COLO668 (cell line): ENCODE results near the gene TOP1.

Source experiments
- DNase-seq: peaks from one replicate; lab custom pipeline; 2025; ENCODE audit not compliant: unreplicated experiment; lab: John Stamatoyannopoulos, UW

Gene TOP1

DNA sequence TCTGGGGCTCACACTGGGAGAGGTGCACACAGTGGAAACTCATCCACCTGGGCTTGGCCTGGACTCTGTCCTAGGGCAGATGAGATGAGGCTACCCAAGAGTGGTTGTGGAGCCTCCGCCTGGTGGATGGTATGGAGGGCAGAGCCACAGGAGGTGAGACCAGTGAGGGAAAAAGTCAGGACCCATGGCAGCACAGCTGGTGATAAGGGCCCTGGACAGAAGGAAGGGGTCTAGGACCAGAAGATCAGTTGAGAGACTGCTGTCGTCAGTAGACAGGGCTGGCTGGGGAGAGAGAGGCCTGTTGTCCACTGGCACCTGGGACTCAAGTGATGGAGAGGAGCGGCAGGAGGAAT lies 138.5 kb downstream of the TOP1 start:
- no peak for DNase-seq

DNA sequence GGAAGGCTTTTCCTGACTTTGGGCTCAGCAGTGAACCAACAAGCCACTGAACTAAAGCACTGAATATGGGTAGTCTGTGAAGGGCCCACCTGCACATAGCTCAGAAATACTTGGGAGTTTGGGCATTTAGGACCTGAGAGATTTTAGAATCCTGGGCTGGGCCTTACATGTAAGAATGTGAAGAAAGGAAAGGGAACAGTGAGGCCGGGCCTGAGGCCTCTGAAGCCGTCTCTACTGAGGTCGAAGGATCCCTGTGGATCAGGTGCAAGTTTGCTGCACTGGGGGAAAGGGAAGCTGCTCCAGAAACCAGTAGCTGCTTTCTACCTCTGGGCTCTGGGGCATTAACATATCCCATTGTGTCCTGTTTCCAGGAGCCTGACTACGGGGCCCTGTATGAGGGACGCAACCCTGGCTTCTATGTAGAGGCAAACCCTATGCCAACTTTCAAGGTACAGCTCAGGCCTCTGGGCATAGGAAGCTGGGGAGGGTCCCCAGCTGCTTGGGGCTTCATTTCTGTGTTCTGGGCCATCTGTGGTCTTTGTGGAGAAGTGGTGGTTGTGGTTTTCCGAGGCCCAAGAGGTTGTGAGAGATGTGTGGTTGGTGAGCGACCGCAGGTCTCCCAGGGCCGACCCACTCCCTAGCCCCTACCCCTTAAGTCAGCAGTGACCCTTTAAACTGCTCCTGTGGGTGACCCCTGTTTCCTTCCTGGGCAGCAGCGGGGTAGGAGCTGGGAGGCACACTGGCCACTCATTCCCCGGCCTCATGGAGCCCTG lies 139.0 kb downstream of the TOP1 start:
- DNase-seq, result no peak

DNA sequence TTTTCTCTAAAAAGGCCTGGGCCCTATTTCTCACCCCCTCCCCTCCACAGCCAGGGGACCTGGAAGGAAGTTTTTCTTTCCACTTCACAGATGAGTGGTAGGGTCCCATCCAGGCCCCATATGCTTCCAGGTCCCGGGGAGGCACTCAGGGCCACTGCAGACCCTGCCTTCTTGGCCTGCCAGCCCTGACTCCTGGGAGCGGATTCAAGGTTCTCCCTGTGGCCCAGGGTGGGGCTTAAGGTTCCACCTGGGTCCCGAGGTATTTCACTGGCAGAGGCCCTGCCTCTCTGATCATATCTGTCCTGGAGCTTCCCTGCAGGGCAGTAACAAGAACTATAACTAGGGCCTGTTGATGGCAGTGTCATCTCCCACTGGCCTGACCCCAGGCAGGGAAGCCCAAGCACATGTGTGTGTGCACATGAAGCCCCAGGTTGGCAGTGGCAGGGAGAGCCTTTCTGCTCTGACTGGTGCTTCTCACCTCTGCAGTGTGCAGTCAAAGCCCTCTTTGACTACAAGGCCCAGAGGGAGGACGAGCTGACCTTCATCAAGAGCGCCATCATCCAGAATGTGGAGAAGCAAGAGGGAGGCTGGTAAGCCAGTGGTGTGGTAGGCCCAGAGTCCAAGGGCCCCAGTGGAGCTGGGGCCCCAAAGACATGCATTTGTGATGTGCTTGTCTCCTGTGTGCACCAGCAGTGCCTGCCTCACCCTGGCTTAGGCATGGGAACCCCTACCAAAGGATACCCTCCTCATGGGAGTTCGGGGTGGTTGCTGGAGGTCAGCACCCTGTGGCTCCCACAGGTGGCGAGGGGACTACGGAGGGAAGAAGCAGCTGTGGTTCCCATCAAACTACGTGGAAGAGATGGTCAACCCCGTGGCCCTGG lies 139.9 kb downstream of the TOP1 start:
- DNase-seq, result no peak

DNA sequence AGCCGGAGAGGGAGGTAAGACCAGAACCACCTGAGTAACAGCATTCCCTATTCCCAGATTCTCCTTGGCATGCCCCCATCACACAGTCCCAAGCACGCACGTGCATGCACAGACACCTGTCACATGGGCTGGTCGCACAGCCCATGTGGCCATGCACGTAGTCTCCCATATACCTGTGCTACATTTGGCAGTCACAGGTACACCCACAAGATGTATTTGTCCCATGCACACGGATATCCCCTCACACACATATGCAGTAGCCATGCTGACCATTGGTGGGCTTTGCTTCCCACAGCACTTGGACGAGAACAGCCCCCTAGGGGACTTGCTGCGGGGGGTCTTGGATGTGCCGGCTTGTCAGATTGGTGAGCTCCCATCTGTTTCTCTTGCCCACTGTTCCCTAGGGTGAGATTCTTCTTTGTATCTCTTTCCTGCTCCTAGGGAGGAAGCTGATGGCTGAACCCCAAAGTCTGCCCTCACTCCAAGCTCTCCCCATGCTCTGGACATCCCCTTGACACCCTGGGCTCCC lies 140.6 kb downstream of the TOP1 start:
- no peak for DNase-seq

DNA sequence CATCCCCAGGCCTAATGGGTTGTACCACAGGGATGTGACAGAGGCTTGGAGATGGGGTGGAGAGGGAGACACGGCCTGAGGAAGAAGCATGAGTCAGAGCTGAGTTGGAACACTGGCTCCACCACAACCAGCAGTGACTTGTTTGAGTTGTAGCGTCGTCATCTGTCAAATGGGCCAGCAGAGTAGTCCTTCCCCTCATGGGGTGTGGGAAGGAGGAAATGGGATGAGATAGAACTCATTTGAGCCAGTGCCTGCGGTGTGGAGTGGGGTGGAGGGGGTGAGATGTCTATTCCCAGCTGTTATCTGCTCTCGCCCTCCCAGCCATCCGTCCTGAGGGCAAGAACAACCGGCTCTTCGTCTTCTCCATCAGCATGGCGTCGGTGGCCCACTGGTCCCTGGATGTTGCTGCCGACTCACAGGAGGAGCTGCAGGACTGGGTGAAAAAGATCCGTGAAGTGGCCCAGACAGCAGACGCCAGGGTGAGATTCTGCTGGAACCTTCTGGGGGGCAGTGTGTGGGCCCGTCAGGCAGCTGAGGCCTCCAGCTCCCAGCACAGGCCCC lies 141.2 kb downstream of the TOP1 start:
- no peak for DNase-seq

DNA sequence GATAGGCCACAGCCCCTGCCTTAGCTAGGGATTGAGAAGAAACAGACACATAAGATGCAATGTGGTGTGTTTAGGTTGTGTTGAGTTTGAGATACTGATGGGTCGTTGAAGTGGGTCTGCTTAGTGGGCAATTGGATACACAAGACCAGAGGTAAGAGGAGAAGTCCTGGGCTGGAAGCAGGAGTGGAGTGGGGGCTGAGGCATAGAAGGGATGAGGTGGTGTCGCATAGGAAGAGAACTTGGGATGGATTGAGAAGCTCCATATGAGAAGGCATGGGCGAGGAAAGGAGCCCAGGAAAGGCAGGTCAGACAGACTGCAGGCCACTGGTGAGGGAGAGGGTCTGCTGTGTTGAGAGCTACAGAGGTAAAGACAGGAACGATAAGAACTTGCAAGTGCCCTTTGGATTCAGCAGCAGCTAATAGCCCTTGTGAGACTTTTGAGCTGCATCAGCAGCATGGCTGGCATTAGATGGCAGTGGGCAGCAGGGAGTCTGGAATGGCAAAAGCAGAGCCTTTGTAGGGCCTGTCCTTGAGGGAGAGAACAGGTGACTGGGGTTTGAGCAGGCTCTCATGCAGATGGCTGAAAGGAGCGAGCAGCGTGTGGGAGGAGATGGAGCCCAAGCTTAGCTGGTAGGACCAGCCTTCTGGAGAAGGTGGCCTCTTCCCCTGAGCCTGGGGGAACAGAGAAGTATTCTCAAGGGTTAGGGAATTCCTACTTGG lies 141.9 kb downstream of the TOP1 start:
- DNase-seq, result no peak

DNA sequence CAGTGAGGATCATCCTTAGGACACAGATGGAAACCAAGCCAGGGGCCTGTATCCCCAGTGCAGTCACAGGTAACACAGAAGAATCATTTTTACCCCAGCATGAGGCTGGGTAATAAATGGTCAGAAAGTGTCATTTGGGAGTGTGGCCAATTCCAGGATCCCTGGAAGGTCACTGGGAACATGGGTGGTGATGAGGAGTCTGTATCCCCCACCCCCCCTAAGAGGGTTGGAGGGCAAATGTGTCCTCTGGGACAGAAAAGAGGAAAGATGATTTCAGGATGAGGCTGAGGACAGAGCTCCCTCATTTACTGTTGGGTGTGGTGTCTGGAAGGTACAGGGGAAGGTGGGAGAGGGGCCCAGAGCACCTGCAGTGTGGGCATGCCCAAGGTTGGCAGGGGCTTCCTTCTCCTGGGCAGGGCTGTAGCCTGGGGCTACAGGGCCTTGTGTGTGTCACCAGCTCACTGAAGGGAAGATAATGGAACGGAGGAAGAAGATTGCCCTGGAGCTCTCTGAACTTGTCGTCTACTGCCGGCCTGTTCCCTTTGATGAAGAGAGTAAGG lies 143.2 kb downstream of the TOP1 start:
- DNase-seq, result no peak

DNA sequence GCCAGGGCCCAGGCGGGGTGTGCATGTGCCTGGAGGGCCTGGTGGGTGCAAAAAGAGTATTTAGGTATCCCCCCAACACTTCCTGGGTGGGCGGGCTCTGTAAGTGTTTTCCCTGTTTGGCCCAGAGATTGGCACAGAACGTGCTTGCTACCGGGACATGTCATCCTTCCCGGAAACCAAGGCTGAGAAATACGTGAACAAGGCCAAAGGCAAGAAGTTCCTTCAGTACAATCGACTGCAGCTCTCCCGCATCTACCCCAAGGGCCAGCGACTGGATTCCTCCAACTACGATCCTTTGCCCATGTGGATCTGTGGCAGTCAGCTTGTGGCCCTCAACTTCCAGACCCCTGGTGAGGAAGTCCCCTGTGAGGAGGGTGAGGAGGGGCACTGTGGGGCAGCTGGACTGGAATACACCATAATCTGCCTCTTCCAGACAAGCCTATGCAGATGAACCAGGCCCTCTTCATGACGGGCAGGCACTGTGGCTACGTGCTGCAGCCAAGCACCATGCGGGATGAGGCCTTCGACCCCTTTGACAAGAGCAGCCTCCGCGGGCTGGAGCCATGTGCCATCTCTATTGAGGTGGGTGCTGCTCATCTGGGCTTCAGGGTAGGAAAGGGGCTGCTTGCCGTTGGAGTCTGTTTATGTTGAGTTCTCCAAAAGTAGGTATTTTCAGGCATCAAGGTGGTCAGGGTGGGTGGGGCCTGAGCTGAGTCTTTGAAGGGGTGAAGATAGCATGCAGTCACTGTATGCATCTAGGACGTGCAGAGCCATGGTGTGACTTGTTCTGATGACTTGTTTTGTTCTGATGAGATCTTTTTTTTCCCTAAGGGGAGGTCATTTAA lies 143.9 kb downstream of the TOP1 start:
- no peak for DNase-seq

DNA sequence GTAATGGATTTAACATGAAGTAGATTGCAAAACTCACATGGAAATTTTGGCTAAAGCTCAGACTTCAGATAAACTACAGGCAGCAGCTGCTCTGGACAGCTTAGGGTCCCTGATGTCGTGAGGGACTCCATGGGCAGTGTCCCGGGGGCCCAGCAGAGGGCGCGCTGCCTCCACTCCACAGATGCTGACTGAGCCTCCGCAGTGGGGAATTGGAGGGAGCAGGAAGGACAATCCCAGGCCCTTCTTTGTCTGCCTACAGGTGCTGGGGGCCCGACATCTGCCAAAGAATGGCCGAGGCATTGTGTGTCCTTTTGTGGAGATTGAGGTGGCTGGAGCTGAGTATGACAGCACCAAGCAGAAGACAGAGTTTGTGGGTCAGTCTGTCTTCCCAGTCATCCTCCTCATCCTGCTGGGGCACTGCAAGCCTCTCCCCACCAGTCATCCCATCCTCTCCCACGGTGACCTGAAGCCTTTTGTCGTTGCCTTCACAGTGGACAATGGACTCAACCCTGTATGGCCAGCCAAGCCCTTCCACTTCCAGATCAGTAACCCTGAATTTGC lies 144.6 kb downstream of the TOP1 start:
- peak; percentile 76 for DNase-seq

DNA sequence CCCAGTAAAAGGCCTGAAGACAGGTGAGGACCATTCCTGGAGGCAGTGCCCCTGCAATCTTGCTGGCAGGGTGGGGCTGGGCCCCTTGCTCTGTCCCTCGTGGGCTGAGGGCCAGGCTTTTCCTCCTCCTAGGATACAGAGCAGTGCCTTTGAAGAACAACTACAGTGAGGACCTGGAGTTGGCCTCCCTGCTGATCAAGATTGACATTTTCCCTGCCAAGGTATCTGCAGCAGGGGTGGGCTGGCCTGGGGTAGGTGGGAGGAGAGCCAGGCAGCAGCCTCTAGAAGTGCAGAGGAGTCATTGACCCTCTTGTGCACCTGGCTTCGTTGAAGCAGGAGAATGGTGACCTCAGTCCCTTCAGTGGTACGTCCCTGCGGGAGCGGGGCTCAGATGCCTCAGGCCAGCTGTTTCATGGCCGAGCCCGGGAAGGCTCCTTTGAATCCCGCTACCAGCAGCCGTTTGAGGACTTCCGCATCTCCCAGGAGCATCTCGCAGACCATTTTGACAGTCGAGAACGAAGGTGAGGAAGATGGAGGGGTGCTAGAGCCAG lies 145.2 kb downstream of the TOP1 start:
- no peak for DNase-seq
